SW 1271 (cell line): Measurements from ENCODE around the gene DLG2.

Experiments
- DNase-seq, 2 experiments: peaks; one replicate each; lab custom pipeline; 2025; lab: John Stamatoyannopoulos, UW

DLG2 gene

GRCh38 chr11:84012171-84012826 is 1614.8 kb downstream of the DLG2 start:
- DNase-seq: no peak

- no peak for DNase-seq
These were observed 1624.0 kb downstream of the DLG2 start for GRCh38 chr11:84003181-84003580.

GRCh38 chr11:83998921-83999320 is 1628.2 kb downstream of the DLG2 start:
- DNase-seq: no peak

- DNase-seq: no peak
These were observed 1636.9 kb downstream of the DLG2 start for GRCh38 chr11:83990160-83990733.

GRCh38 chr11:83982825-83983224 is 1644.3 kb downstream of the DLG2 start:
- no peak for DNase-seq

GRCh38 chr11:83979593-83979992 is 1647.6 kb downstream of the DLG2 start:
- DNase-seq: no peak

GRCh38 chr11:83978942-83979341 is 1648.2 kb downstream of the DLG2 start:
- no peak for DNase-seq

GRCh38 chr11:83976086-83976485 is 1651.1 kb downstream of the DLG2 start:
- DNase-seq: no peak

- DNase-seq: no peak
These were observed 1654.6 kb downstream of the DLG2 start for GRCh38 chr11:83972536-83972935.

- no peak for DNase-seq
These were observed 1656.1 kb downstream of the DLG2 start for GRCh38 chr11:83971063-83971462.

GRCh38 chr11:83970061-83970671 is 1657.0 kb downstream of the DLG2 start:
- DNase-seq: no peak

- DNase-seq: no peak
These were observed 1669.9 kb downstream of the DLG2 start for GRCh38 chr11:83957038-83957900.

- DNase-seq: no peak
These were observed 1670.9 kb downstream of the DLG2 start for GRCh38 chr11:83956119-83956697.

GRCh38 chr11:83954780-83955179 is 1672.4 kb downstream of the DLG2 start:
- DNase-seq: no peak

GRCh38 chr11:83951521-83951920 is 1675.6 kb downstream of the DLG2 start:
- no peak for DNase-seq

- no peak for DNase-seq
These were observed 1678.9 kb downstream of the DLG2 start for GRCh38 chr11:83948200-83948599.

GRCh38 chr11:83945976-83946375 is 1681.2 kb downstream of the DLG2 start:
- no peak for DNase-seq

- no peak for DNase-seq
These were observed 1686.1 kb downstream of the DLG2 start for GRCh38 chr11:83941050-83941449.

- no peak for DNase-seq
These were observed 1689.0 kb downstream of the DLG2 start for GRCh38 chr11:83938148-83938547.

- DNase-seq: no peak
These were observed 1694.1 kb downstream of the DLG2 start for GRCh38 chr11:83933008-83933407.

- DNase-seq: no peak
These were observed 1699.7 kb downstream of the DLG2 start for GRCh38 chr11:83927422-83927821.
